ENCODE measurements around the gene FKBP7.

GRCh38 chr2:178436662-178437061, 41.7 kb downstream of the FKBP7 start:
- TF ChIP-seq EZH2 (IDR thresholded peaks at IDR 0.05; ENCODE audit: insufficient read depth, poor library complexity, severe bottlenecking) (no peak), EZH2phosphoT487 (IDR thresholded peaks at IDR 0.05; ENCODE audit: insufficient read depth, low read depth) (no peak)

Data from GM23248 (cell line).